Measurements from ENCODE around the gene POMT2.
"Not testable (repeated sequence)": the region's sequence is repeated elsewhere in the genome, so short reads cannot be mapped to it uniquely, and the experiment has no call there.

Gene POMT2

GRCh38 chr14:77324816-77325745 is 4.4 kb upstream of the POMT2 start:
- no peak for DNase-seq (ENCODE audit: low read depth)

- no peak for DNase-seq (ENCODE audit: low read depth)
Observed at GRCh38 chr14:77324289-77324688, 3.6 kb upstream of the POMT2 start.

- DNase-seq (ENCODE audit: low read depth) = no peak
Observed at GRCh38 chr14:77323571-77323970, 2.9 kb upstream of the POMT2 start.

GRCh38 chr14:77322951-77323350 is 2.3 kb upstream of the POMT2 start:
- no peak for DNase-seq (ENCODE audit: low read depth)

GRCh38 chr14:77322250-77322902 is 1.7 kb upstream of the POMT2 start:
- no peak for DNase-seq (ENCODE audit: low read depth)

GRCh38 chr14:77319422-77319821 is 1.3 kb downstream of the POMT2 start:
- no peak for DNase-seq (ENCODE audit: low read depth)

GRCh38 chr14:77318756-77319155 is 1.9 kb downstream of the POMT2 start:
- not testable (repeated sequence) for DNase-seq (ENCODE audit: low read depth)

GRCh38 chr14:77318006-77318553 is 2.6 kb downstream of the POMT2 start:
- DNase-seq (ENCODE audit: low read depth) = no peak

GRCh38 chr14:77316872-77317301 is 3.8 kb downstream of the POMT2 start:
- DNase-seq (ENCODE audit: low read depth) = no peak

- DNase-seq (ENCODE audit: low read depth) = no peak
Observed at GRCh38 chr14:77316195-77316505, 4.5 kb downstream of the POMT2 start.

- no peak for DNase-seq (ENCODE audit: low read depth)
Observed at GRCh38 chr14:77314539-77315457, 5.9 kb downstream of the POMT2 start.

GRCh38 chr14:77314043-77314442 is 6.6 kb downstream of the POMT2 start:
- no peak for DNase-seq (ENCODE audit: low read depth)

GRCh38 chr14:77313371-77313770 is 7.3 kb downstream of the POMT2 start:
- no peak for DNase-seq (ENCODE audit: low read depth)

GRCh38 chr14:77311217-77311616 is 9.5 kb downstream of the POMT2 start:
- DNase-seq (ENCODE audit: low read depth) = no peak

GRCh38 chr14:77310026-77310425 is 10.7 kb downstream of the POMT2 start:
- no peak for DNase-seq (ENCODE audit: low read depth)

GRCh38 chr14:77309131-77309530 is 11.6 kb downstream of the POMT2 start:
- no peak for DNase-seq (ENCODE audit: low read depth)

- DNase-seq (ENCODE audit: low read depth) = no peak
Observed at GRCh38 chr14:77306851-77307496, 13.7 kb downstream of the POMT2 start.

GRCh38 chr14:77306416-77306815 is 14.3 kb downstream of the POMT2 start:
- DNase-seq (ENCODE audit: low read depth) = no peak

- no peak for DNase-seq (ENCODE audit: low read depth)
Observed at GRCh38 chr14:77305696-77306095, 15.0 kb downstream of the POMT2 start.

GRCh38 chr14:77303417-77304156 is 17.1 kb downstream of the POMT2 start:
- DNase-seq (ENCODE audit: low read depth) = no peak

GRCh38 chr14:77302926-77303325 is 17.8 kb downstream of the POMT2 start:
- no peak for DNase-seq (ENCODE audit: low read depth)
